Measurements from ENCODE around the gene EDARADD. TPM values are rescaled to one million over a fixed set of nuclear protein-coding genes. Genes with fewer than 3 reads are reported as not detected.

EDARADD gene
- 0.19 TPM in 1 of 2 replicates, not detected in the other for total RNA-seq

GRCh38 chr1:236393681-236394481 is at the start of gene EDARADD:
EDARADD (plus strand) TSS chr1:236394286; CDS start chr1:236394445, 159 bp downstream.

GRCh38 chr1:236523704-236524141 is 129.6 kb downstream of the EDARADD start, which contains the start of gene LGALS8:
LGALS8 (plus strand) TSS chr1:236523982; CDS start chr1:236526071, 2,089 bp downstream.

Other genes with a start within 250 kb of the EDARADD start
- 0.90 and 2.4 TPM in 2 replicates for gene ERO1B, start 112.3 kb upstream of the EDARADD start, total RNA-seq
- gene LGALS8, start 129.7 kb downstream of the EDARADD start, total RNA-seq: 48.0 and 58.5 TPM in 2 replicates
- gene HEATR1, start 210.2 kb downstream of the EDARADD start, total RNA-seq: 36.6 and 40.7 TPM in 2 replicates